ENCODE measurements around the gene HEATR1.

Gene HEATR1

DNA sequence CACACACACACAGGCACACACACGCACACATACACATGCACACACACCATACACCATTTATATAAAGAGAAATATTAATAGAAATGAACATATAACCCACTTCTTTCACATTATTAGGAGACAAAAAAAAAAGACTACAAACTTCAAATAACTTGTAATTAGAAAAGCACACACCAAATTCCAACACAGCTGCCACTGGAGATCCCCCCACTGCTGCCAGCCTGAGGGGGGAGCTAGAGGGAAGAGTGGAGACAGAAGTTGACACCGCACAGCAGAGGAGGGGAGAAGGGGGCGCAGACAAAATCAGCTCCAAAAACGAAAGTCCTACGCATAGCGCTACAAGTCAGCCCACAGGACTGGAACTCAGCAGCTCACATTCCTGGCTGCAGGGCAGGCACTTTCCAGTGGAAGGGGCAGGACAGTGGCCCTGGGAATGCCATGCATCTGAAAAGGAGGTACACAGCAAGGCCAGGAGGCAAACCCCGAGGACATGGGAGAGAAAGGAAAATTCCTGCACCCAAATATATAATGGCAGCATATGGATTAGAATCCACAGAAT lies 44.0 kb downstream of the HEATR1 start:
- no peak overlapping the region for H3K4me2 ChIP-seq
- H2AFZ ChIP-seq (ENCODE audit: low read depth) = no peak overlapping the region
- no peaks in the 10 kb centered on the region for H4K20me1 ChIP-seq (ENCODE audit: insufficient read depth)
- H3K9ac ChIP-seq = no peak overlapping the region
- no peaks in the 10 kb centered on the region for H3K4me1 ChIP-seq (ENCODE audit: low read depth, poor library complexity, severe bottlenecking)
- peaks cover 22% of the 10 kb centered on the region; the same call in 1 of the 2 replicates for H3K36me3 ChIP-seq (ENCODE audit: insufficient read depth)
- no peaks in the 10 kb centered on the region for H3K27me3 ChIP-seq (ENCODE audit: insufficient read depth, low read depth)
- no peaks in the 10 kb centered on the region for H3K79me2 ChIP-seq (ENCODE audit: insufficient read depth, low read depth)
- TF ChIP-seq, protein P1, sequence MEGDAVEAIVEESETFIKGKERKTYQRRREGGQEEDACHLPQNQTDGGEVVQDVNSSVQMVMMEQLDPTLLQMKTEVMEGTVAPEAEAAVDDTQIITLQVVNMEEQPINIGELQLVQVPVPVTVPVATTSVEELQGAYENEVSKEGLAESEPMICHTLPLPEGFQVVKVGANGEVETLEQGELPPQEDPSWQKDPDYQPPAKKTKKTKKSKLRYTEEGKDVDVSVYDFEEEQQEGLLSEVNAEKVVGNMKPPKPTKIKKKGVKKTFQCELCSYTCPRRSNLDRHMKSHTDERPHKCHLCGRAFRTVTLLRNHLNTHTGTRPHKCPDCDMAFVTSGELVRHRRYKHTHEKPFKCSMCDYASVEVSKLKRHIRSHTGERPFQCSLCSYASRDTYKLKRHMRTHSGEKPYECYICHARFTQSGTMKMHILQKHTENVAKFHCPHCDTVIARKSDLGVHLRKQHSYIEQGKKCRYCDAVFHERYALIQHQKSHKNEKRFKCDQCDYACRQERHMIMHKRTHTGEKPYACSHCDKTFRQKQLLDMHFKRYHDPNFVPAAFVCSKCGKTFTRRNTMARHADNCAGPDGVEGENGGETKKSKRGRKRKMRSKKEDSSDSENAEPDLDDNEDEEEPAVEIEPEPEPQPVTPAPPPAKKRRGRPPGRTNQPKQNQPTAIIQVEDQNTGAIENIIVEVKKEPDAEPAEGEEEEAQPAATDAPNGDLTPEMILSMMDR (conservative IDR thresholded peaks at IDR 0.05; ENCODE audit: low read depth, low read length) = peak; percentile 24; the same call in 1 of the 2 replicates
- no peak overlapping the region for H3K27ac ChIP-seq
- H3K4me3 ChIP-seq (IDR thresholded peaks at IDR 0.05; ENCODE audit: insufficient read depth, low read depth, low read length) = no peak overlapping the region

DNA sequence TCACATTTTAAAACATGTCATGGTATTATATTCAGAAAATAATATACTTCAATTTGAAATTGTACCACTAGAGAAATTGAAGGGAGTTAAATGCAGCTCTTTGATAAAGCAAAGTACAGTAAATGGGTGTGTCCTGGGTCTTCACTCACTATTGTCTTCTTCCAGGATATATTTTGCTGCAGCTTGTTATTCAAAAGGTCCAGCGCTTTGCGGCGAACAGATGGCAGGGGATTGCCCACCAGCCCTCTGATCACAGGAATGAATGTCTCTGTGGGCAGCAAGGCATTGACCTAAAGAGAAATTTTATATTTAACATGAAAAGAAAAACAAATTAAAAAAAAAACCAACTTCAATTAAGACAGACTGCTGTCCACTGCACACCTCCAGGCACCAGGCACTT lies 45.5 kb downstream of the HEATR1 start:
- Histone ChIP-seq H3K4me1 (ENCODE audit: low read depth, poor library complexity, severe bottlenecking) (no peaks in the 10 kb centered on the region), H3K79me2 (ENCODE audit: insufficient read depth, low read depth) (no peaks in the 10 kb centered on the region), H3K9ac (no peak overlapping the region), H4K20me1 (ENCODE audit: insufficient read depth) (no peaks in the 10 kb centered on the region), H3K4me3 (IDR thresholded peaks at IDR 0.05; ENCODE audit: insufficient read depth, low read depth, low read length) (no peak overlapping the region), H2AFZ (ENCODE audit: low read depth) (no peak overlapping the region), H3K4me2 (no peak overlapping the region), H3K36me3 (ENCODE audit: insufficient read depth) (peaks cover 21% of the 10 kb centered on the region; the same call in 1 of the 2 replicates), H3K27me3 (ENCODE audit: insufficient read depth, low read depth) (no peaks in the 10 kb centered on the region), H3K27ac (no peak overlapping the region)
- TF ChIP-seq, protein P1 (conservative IDR thresholded peaks at IDR 0.05; ENCODE audit: low read depth, low read length) = no peak

DNA sequence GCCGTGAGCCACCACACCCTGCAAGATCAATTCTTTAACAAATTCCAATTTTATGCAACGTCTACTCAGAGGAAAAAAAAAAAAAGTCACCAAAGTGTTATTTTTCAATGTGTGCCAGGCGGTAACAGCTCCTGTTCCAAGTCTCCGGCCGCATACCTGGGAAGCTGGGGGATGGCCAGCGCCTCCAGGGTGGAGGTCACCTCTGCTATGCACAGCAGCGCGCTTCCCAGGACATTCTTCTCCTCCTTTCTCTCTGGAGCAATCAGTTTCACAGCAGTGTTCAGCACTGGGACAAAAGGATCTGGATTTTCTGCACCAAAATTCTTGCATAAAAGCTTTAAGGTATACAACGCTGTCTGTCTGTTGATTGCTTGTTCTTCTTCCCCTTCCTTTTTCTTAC lies 46.2 kb downstream of the HEATR1 start:
- Histone ChIP-seq H2AFZ (ENCODE audit: low read depth) (no peak overlapping the region), H4K20me1 (ENCODE audit: insufficient read depth) (no peaks in the 10 kb centered on the region), H3K4me2 (no peak overlapping the region), H3K9ac (no peak overlapping the region), H3K79me2 (ENCODE audit: insufficient read depth, low read depth) (no peaks in the 10 kb centered on the region), H3K4me1 (ENCODE audit: low read depth, poor library complexity, severe bottlenecking) (no peaks in the 10 kb centered on the region), H3K27ac (no peak overlapping the region), H3K36me3 (ENCODE audit: insufficient read depth) (peaks cover 21% of the 10 kb centered on the region; the same call in 1 of the 2 replicates), H3K4me3 (IDR thresholded peaks at IDR 0.05; ENCODE audit: insufficient read depth, low read depth, low read length) (no peak overlapping the region), H3K27me3 (ENCODE audit: insufficient read depth, low read depth) (no peaks in the 10 kb centered on the region)
- TF ChIP-seq, protein P1 (conservative IDR thresholded peaks at IDR 0.05; ENCODE audit: low read depth, low read length) = no peak

DNA sequence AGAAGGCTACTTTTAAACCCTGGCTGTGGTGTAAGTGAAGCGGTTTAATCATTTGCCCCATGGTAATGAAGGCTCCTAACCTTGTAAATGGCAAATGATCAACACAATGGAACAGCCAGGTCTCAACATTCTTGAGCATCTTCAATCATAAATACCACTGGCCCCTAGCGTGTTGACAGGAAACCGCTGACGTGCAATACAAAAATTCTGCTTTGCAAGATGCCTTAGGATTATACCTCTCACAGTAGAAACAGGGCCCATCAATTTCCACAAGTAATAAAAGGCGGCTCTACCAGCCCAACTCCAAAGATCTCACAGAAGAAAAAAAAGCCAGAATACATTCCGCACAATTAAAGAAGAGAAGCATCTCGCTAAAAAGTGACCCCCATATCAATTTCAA lies 47.7 kb downstream of the HEATR1 start:
- no peak overlapping the region for H3K9ac ChIP-seq
- H3K27ac ChIP-seq = no peak overlapping the region
- H2AFZ ChIP-seq (ENCODE audit: low read depth) = no peak overlapping the region
- no peaks in the 10 kb centered on the region for H3K79me2 ChIP-seq (ENCODE audit: insufficient read depth, low read depth)
- no peaks in the 10 kb centered on the region for H3K4me1 ChIP-seq (ENCODE audit: low read depth, poor library complexity, severe bottlenecking)
- no peaks in the 10 kb centered on the region for H3K27me3 ChIP-seq (ENCODE audit: insufficient read depth, low read depth)
- peaks cover 34% of the 10 kb centered on the region; the same call in 1 of the 2 replicates for H3K36me3 ChIP-seq (ENCODE audit: insufficient read depth)
- no peak overlapping the region for H3K4me3 ChIP-seq (IDR thresholded peaks at IDR 0.05; ENCODE audit: insufficient read depth, low read depth, low read length)
- H3K4me2 ChIP-seq = no peak overlapping the region
- TF ChIP-seq, protein P1 (conservative IDR thresholded peaks at IDR 0.05; ENCODE audit: low read depth, low read length) = no peak
- no peaks in the 10 kb centered on the region for H4K20me1 ChIP-seq (ENCODE audit: insufficient read depth)
